ENCODE results near the gene ENKD1. TPM values are rescaled to one million over a fixed set of nuclear protein-coding genes. Genes with fewer than 3 reads are reported as not detected.

The ENKD1 gene
- total RNA-seq, 1 experiment from 2014 or later, result 11.9 TPM

GRCh38 chr16:67675999-67676398, 9.4 kb upstream of the ENKD1 start (continued):
- TF ChIP-seq MLX (CRISPR knock-in tag; IDR thresholded peaks at IDR 0.05) (no peak), ZNF671 (CRISPR knock-in tag; IDR thresholded peaks at IDR 0.05) (no peak), ZBTB21 (CRISPR knock-in tag; IDR thresholded peaks at IDR 0.05; ENCODE audit: borderline replicate concordance) (no peak)

GRCh38 chr16:67675579-67675935, 9.0 kb upstream of the ENKD1 start:
- no peaks in the 10 kb centered on the region; the same call in 1 of the 2 replicates for H3K4me1 Mint-ChIP-seq
- ATAC-seq (no peak), DNase-seq (ENCODE audit: low spot score) (no peak)
- TF ChIP-seq MYBL2 (CRISPR knock-in tag; IDR thresholded peaks at IDR 0.05) (no peak), FOXK1 (CRISPR knock-in tag; IDR thresholded peaks at IDR 0.05) (no peak), CREB1 (CRISPR knock-in tag; IDR thresholded peaks at IDR 0.05) (no peak), ZNF423 (CRISPR knock-in tag; IDR thresholded peaks at IDR 0.05) (no peak), ZNF263 (CRISPR knock-in tag; IDR thresholded peaks at IDR 0.05; ENCODE audit: low read depth) (no peak), CBFB (CRISPR knock-in tag; IDR thresholded peaks at IDR 0.05; ENCODE audit: low read depth) (no peak), ZNF219 (CRISPR knock-in tag; IDR thresholded peaks at IDR 0.05; ENCODE audit: borderline replicate concordance) (no peak), ZNF121 (CRISPR knock-in tag; IDR thresholded peaks at IDR 0.05) (no peak), ZNF138 (CRISPR knock-in tag; conservative IDR thresholded peaks at IDR 0.05) (no peak), JUN (CRISPR knock-in tag; IDR thresholded peaks at IDR 0.05) (no peak), ARID4B (CRISPR knock-in tag; IDR thresholded peaks at IDR 0.05; ENCODE audit: borderline replicate concordance) (no peak), TCF7 (CRISPR knock-in tag; IDR thresholded peaks at IDR 0.05; ENCODE audit: low read depth) (no peak)
- TF ChIP-seq, protein P1, sequence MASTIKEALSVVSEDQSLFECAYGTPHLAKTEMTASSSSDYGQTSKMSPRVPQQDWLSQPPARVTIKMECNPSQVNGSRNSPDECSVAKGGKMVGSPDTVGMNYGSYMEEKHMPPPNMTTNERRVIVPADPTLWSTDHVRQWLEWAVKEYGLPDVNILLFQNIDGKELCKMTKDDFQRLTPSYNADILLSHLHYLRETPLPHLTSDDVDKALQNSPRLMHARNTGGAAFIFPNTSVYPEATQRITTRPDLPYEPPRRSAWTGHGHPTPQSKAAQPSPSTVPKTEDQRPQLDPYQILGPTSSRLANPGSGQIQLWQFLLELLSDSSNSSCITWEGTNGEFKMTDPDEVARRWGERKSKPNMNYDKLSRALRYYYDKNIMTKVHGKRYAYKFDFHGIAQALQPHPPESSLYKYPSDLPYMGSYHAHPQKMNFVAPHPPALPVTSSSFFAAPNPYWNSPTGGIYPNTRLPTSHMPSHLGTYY (CRISPR knock-in tag; IDR thresholded peaks at IDR 0.05), result no peak
- TF ChIP-seq, protein P2, sequence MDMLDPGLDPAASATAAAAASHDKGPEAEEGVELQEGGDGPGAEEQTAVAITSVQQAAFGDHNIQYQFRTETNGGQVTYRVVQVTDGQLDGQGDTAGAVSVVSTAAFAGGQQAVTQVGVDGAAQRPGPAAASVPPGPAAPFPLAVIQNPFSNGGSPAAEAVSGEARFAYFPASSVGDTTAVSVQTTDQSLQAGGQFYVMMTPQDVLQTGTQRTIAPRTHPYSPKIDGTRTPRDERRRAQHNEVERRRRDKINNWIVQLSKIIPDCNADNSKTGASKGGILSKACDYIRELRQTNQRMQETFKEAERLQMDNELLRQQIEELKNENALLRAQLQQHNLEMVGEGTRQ (CRISPR knock-in tag; IDR thresholded peaks at IDR 0.05), result no peak
- H3K27me3 Mint-ChIP-seq (ENCODE audit: low read depth), result no peaks in the 10 kb centered on the region
- no peak overlapping the region for H3K4me3 Mint-ChIP-seq
- CTCF ChIA-PET, result interaction anchor here (1.2 to 1.6 kb wide), 2 partner anchors 12 to 154 kb away, joined by 3 to 5 read pairs; no protein-coding TSS in a partner anchor
- no peaks in the 10 kb centered on the region for H3K36me3 Mint-ChIP-seq
- H3K9me3 Mint-ChIP-seq, result no peaks in the 10 kb centered on the region
- POLR2A ChIA-PET, result no interaction called here
- H3K27ac Mint-ChIP-seq, result no peak overlapping the region

GRCh38 chr16:67674851-67675578, 8.5 kb upstream of the ENKD1 start:
- no peak for DNase-seq (ENCODE audit: low spot score)
- TF ChIP-seq, protein P3, sequence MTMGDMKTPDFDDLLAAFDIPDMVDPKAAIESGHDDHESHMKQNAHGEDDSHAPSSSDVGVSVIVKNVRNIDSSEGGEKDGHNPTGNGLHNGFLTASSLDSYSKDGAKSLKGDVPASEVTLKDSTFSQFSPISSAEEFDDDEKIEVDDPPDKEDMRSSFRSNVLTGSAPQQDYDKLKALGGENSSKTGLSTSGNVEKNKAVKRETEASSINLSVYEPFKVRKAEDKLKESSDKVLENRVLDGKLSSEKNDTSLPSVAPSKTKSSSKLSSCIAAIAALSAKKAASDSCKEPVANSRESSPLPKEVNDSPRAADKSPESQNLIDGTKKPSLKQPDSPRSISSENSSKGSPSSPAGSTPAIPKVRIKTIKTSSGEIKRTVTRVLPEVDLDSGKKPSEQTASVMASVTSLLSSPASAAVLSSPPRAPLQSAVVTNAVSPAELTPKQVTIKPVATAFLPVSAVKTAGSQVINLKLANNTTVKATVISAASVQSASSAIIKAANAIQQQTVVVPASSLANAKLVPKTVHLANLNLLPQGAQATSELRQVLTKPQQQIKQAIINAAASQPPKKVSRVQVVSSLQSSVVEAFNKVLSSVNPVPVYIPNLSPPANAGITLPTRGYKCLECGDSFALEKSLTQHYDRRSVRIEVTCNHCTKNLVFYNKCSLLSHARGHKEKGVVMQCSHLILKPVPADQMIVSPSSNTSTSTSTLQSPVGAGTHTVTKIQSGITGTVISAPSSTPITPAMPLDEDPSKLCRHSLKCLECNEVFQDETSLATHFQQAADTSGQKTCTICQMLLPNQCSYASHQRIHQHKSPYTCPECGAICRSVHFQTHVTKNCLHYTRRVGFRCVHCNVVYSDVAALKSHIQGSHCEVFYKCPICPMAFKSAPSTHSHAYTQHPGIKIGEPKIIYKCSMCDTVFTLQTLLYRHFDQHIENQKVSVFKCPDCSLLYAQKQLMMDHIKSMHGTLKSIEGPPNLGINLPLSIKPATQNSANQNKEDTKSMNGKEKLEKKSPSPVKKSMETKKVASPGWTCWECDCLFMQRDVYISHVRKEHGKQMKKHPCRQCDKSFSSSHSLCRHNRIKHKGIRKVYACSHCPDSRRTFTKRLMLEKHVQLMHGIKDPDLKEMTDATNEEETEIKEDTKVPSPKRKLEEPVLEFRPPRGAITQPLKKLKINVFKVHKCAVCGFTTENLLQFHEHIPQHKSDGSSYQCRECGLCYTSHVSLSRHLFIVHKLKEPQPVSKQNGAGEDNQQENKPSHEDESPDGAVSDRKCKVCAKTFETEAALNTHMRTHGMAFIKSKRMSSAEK (CRISPR knock-in tag; IDR thresholded peaks at IDR 0.05; ENCODE audit: borderline replicate concordance), result no peak
- no peak for TF ChIP-seq ZNF425 (CRISPR knock-in tag; conservative IDR thresholded peaks at IDR 0.05)

More at GRCh38 chr16:67674851-67675578, 8.5 kb upstream of the ENKD1 start:
- POLR2A ChIA-PET, result no interaction called here
- no peaks in the 10 kb centered on the region for H3K9me3 Mint-ChIP-seq
- no peak overlapping the region for H3K4me3 Mint-ChIP-seq
- CTCF ChIA-PET, result interaction anchor here (1.2 kb wide), 1 partner anchor 154 kb away, joined by 3 read pairs; no protein-coding TSS in a partner anchor
- peak overlapping the region; percentile 56 for H3K27ac Mint-ChIP-seq
- no peaks in the 10 kb centered on the region for H3K36me3 Mint-ChIP-seq
- no peaks in the 10 kb centered on the region for H3K27me3 Mint-ChIP-seq (ENCODE audit: low read depth)
- no peak for ATAC-seq
- no peaks in the 10 kb centered on the region; the same call in 1 of the 2 replicates for H3K4me1 Mint-ChIP-seq

Data from WTC11 (cell line).